GM23338 (cell line): ENCODE results near the gene RPL14.

ENCODE experiments used
- CTCF ChIP-seq, 2 experiments: fragments of 200-600 bp in 1 of 2; sonication (generic) in 1 of 2; conservative IDR thresholded peaks; 2 replicates each; pipeline versions ENCODE4 v1.5.1 to v1.6.1; 2016 to 2017; ENCODE audit warnings: antibody characterized with exemption in 2 of 2, low read depth in 2 of 2, mild to moderate bottlenecking in 2 of 2, moderate library complexity in 1 of 2
- EZH2 ChIP-seq: fragments of 200-600 bp; sonication (generic); IDR thresholded peaks from one replicate; pipeline ENCODE4 v1.8.0; 2017; ENCODE audit warnings: antibody characterized with exemption, mild to moderate bottlenecking, low read depth; ENCODE audit not compliant: unreplicated experiment
- NANOG ChIP-seq: IDR thresholded peaks from 2 replicates; pipeline ENCODE4 v1.6.1; 2016; ENCODE audit warnings: antibody characterized with exemption, borderline replicate concordance
- REST ChIP-seq: IDR thresholded peaks from one replicate; pipeline ENCODE4 v1.6.1; 2018; ENCODE audit warnings: antibody characterized with exemption; ENCODE audit not compliant: unreplicated experiment

GRCh38 chr3:40417845-40418543 is 39.1 kb upstream of the RPL14 start:
- TF ChIP-seq EZH2 (no peak), CTCF (conservative IDR thresholded peaks at IDR 0.05; ENCODE audit: low read depth in 2 of 2) (no peak), REST (no peak), NANOG (no peak)
